M059J (cell line): ENCODE data around the gene PPP2R1B. TPM values are rescaled to one million over a fixed set of nuclear protein-coding genes. Genes with fewer than 3 reads are reported as not detected.
"Not testable (repeated sequence)": the region's sequence is repeated elsewhere in the genome, so short reads cannot be mapped to it uniquely, and the experiment has no call there.

Experiments
- DNase-seq: peaks from one replicate; pipeline ENCODE4 v3.0.0-alpha.2; 2012; ENCODE audit warnings: low read depth
- total RNA-seq: library from RNA; depleted of rRNA; stranded (reverse); fragments of >200 nt; shearing (Covaris generic); gene quantifications from 2 replicates; pipeline ENCODE4 v1.2.3, GENCODE V29; 2014

Gene PPP2R1B
- total RNA-seq, 1 experiment from 2014 or later: 46.0 TPM

- DNase-seq: no peak
These were observed 39.9 kb downstream of the PPP2R1B start for GRCh38 chr11:111726301-111726713.

- no peak for DNase-seq
These were observed 40.6 kb downstream of the PPP2R1B start for GRCh38 chr11:111725621-111726020.

GRCh38 chr11:111724615-111725129, 41.5 kb downstream of the PPP2R1B start:
- no peak for DNase-seq

GRCh38 chr11:111723595-111723994, 42.6 kb downstream of the PPP2R1B start:
- no peak for DNase-seq

GRCh38 chr11:111722501-111722900, 43.7 kb downstream of the PPP2R1B start:
- no peak for DNase-seq

GRCh38 chr11:111720801-111721494, 45.2 kb downstream of the PPP2R1B start:
- DNase-seq: no peak

GRCh38 chr11:111719379-111719778, 46.8 kb downstream of the PPP2R1B start:
- DNase-seq: peak; percentile 86

- DNase-seq: peak; percentile 46
These were observed 47.3 kb downstream of the PPP2R1B start for GRCh38 chr11:111718859-111719258.

GRCh38 chr11:111718436-111718835, 47.8 kb downstream of the PPP2R1B start:
- peak; percentile 96 for DNase-seq

GRCh38 chr11:111717660-111718059, 48.5 kb downstream of the PPP2R1B start:
- not testable (repeated sequence) for DNase-seq

GRCh38 chr11:111715142-111715816, 50.9 kb downstream of the PPP2R1B start:
- no peak for DNase-seq

- no peak for DNase-seq
These were observed 51.7 kb downstream of the PPP2R1B start for GRCh38 chr11:111714522-111714921.

GRCh38 chr11:111707691-111708067, 58.5 kb downstream of the PPP2R1B start:
- DNase-seq: no peak

GRCh38 chr11:111707039-111707690, 59.0 kb downstream of the PPP2R1B start:
- peak; percentile 66 for DNase-seq

GRCh38 chr11:111703576-111703975, 62.6 kb downstream of the PPP2R1B start:
- no peak for DNase-seq

GRCh38 chr11:111702623-111703022, 63.6 kb downstream of the PPP2R1B start:
- no peak for DNase-seq

GRCh38 chr11:111700162-111700561, 66.0 kb downstream of the PPP2R1B start:
- no peak for DNase-seq

GRCh38 chr11:111699579-111700156, 66.5 kb downstream of the PPP2R1B start:
- DNase-seq: no peak

- DNase-seq: no peak
These were observed 67.2 kb downstream of the PPP2R1B start for GRCh38 chr11:111698852-111699559.

GRCh38 chr11:111697933-111698371, 68.2 kb downstream of the PPP2R1B start:
- DNase-seq: no peak

- peak; percentile 9 for DNase-seq
These were observed 69.6 kb downstream of the PPP2R1B start for GRCh38 chr11:111696556-111696955.

- DNase-seq: peak; percentile 77
These were observed 71.3 kb downstream of the PPP2R1B start for GRCh38 chr11:111694851-111695250.
